Stomach (tissue), 4 donors: ENCODE results near the gene FAM151A.

ENCODE experiments used
- POLR2A ChIP-seq, 4 donors: fragments of 450-650 bp; IDR thresholded peaks; one replicate each; pipeline ENCODE4 v1.6.1; 2016; ENCODE audit warnings: antibody characterized with exemption in 4 of 4, control low read depth in 2 of 4, mild to moderate bottlenecking in 1 of 4, moderate library complexity in 1 of 4
- TF ChIP-seq, protein P1 (sequence below), 7 experiments: fragments of 450-650 bp in 4 of 7; fragments of 200-600 bp in 3 of 7; sonication (generic) in 3 of 7; IDR thresholded peaks; one replicate each; pipeline ENCODE4 v1.5.1; 2016 to 2019; ENCODE audit warnings: antibody characterized with exemption in 7 of 7, control low read depth in 2 of 7, mild to moderate bottlenecking in 1 of 7

DNA sequence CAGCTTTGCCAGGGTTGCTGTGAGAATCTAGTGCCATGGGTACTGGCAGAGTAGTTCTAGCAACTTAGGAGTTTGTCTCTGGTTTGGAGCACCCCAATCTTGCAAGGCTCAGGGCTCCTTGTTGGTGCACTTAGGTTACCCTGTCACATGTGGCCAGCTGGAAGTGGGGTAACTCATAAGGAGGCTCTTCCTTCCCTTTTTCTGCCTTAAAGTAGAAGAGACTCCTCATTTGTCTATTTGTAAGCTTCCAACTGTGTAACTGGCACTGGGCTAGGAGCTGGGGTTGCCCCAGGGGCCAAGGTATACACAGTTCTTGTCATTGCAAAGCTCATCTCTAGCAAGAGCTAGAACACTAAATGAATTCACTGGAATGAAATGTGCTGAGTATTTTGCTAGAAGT, 28.8 kb upstream of the FAM151A start:
- no peak for TF ChIP-seq POLR2A (IDR thresholded peaks at IDR 0.05)
- TF ChIP-seq, protein P1, sequence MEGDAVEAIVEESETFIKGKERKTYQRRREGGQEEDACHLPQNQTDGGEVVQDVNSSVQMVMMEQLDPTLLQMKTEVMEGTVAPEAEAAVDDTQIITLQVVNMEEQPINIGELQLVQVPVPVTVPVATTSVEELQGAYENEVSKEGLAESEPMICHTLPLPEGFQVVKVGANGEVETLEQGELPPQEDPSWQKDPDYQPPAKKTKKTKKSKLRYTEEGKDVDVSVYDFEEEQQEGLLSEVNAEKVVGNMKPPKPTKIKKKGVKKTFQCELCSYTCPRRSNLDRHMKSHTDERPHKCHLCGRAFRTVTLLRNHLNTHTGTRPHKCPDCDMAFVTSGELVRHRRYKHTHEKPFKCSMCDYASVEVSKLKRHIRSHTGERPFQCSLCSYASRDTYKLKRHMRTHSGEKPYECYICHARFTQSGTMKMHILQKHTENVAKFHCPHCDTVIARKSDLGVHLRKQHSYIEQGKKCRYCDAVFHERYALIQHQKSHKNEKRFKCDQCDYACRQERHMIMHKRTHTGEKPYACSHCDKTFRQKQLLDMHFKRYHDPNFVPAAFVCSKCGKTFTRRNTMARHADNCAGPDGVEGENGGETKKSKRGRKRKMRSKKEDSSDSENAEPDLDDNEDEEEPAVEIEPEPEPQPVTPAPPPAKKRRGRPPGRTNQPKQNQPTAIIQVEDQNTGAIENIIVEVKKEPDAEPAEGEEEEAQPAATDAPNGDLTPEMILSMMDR (IDR thresholded peaks at IDR 0.05) = no peak
